ENCODE data around the gene RUNX3.

- TF ChIP-seq CTCF (IDR thresholded peaks at IDR 0.05; ENCODE audit: insufficient read depth, low read length, poor library complexity, severe bottlenecking) (no peak), EZH2phosphoT487 (conservative IDR thresholded peaks at IDR 0.05; ENCODE audit: low read length) (no peak)
Measured at GRCh38 chr1:24866211-24867083, 63.6 kb downstream of the RUNX3 start.
